HEK293 (cell line): ENCODE measurements around the gene CLPTM1.
A peak's percentile ranks its signal among the peaks of the same experiment; 100 is the strongest.
"Not testable (repeated sequence)": the region's sequence is repeated elsewhere in the genome, so short reads cannot be mapped to it uniquely, and the experiment has no call there.

Experiments used
- CTCF ChIA-PET: fragments of 350-600 bp; formaldehyde crosslinking; extraction: SDS; loops from one replicate; lab custom pipeline; 2021; ENCODE audit warnings: antibody characterized with exemption; lab: Yijun Ruan, JAX
- POLR2A ChIA-PET: fragments of 300-600 bp; formaldehyde crosslinking; extraction: SDS; loops from one replicate; lab custom pipeline; 2020; ENCODE audit warnings: antibody characterized with exemption, inconsistent platforms; lab: Yijun Ruan, JAX
- H3K27ac ChIP-seq: fragments of 200-500 bp; sonication (Bioruptor generic); 2 replicates; pipeline ENCODE4 v1.5.1; 2014; ENCODE audit warnings: low read depth, low read length, control low read depth, inconsistent platforms; ENCODE audit errors: extremely low read depth
- H3K36me3 ChIP-seq, 2 experiments: fragments of 200-500 bp in 1 of 2; sonication (Bioruptor generic) in 1 of 2; 1 replicate in 1 of 2; 2 replicates in 1 of 2; pipeline ENCODE4 v1.5.1; 2014 to 2017; ENCODE audit warnings: inconsistent platforms in 2 of 2, low read length in 2 of 2; ENCODE audit not compliant: control insufficient read depth in 2 of 2, insufficient read depth in 1 of 2
- H3K4me1 ChIP-seq: fragments of 200-500 bp; sonication (Bioruptor generic); 2 replicates; pipeline ENCODE4 v1.5.1; 2014; ENCODE audit warnings: mild to moderate bottlenecking, low read length, inconsistent platforms; ENCODE audit not compliant: control insufficient read depth, insufficient read depth
- H3K4me3 ChIP-seq: 2 replicates; pipeline ENCODE4 v1.5.1; 2011; ENCODE audit warnings: low read depth, mild to moderate bottlenecking, control low read depth, low read length, moderate library complexity
- H3K9me3 ChIP-seq: fragments of 200-500 bp; sonication (Bioruptor generic); 2 replicates; pipeline ENCODE4 v1.5.1; 2014; ENCODE audit warnings: low read depth, low read length, inconsistent platforms; ENCODE audit not compliant: control insufficient read depth, insufficient read depth
- GLIS1 ChIP-seq: fragments of 450-650 bp; formaldehyde crosslinking; IDR thresholded peaks from 2 replicates; pipeline ENCODE4 v1.5.1; 2016; ENCODE audit warnings: missing biosample characterization, missing genetic modification characterization
- TCF7L2 ChIP-seq: IDR thresholded peaks from 2 replicates; pipeline ENCODE4 v1.6.1; 2011; ENCODE audit warnings: low read depth, mild to moderate bottlenecking, inconsistent platforms, low read length, moderate library complexity, borderline replicate concordance
- ZBTB49 ChIP-seq: fragments of 450-650 bp; formaldehyde crosslinking; IDR thresholded peaks from 2 replicates; pipeline ENCODE4 v1.5.1; 2016; ENCODE audit warnings: missing biosample characterization, missing genetic modification characterization, low read depth
- ZEB2 ChIP-seq: fragments of 450-650 bp; formaldehyde crosslinking; IDR thresholded peaks from 2 replicates; pipeline ENCODE4 v1.5.1; 2016; ENCODE audit warnings: missing biosample characterization, missing genetic modification characterization
- ZIC2 ChIP-seq: fragments of 450-650 bp; formaldehyde crosslinking; IDR thresholded peaks from 2 replicates; pipeline ENCODE4 v1.5.1; 2016; ENCODE audit warnings: missing biosample characterization, missing genetic modification characterization
- ZNF112 ChIP-seq: fragments of 450-650 bp; formaldehyde crosslinking; IDR thresholded peaks from 2 replicates; pipeline ENCODE4 v1.5.0; 2017; ENCODE audit warnings: missing biosample characterization, missing genetic modification characterization
- ZNF146 ChIP-seq: fragments of 450-650 bp; formaldehyde crosslinking; IDR thresholded peaks from 2 replicates; pipeline ENCODE4 v1.5.1; 2016; ENCODE audit warnings: missing biosample characterization, missing genetic modification characterization
- ZNF174 ChIP-seq: fragments of 450-650 bp; formaldehyde crosslinking; IDR thresholded peaks from 2 replicates; pipeline ENCODE4 v1.5.0; 2017; ENCODE audit warnings: missing biosample characterization, mild to moderate bottlenecking, missing genetic modification characterization
- ZNF302 ChIP-seq: fragments of 450-650 bp; formaldehyde crosslinking; IDR thresholded peaks from 2 replicates; pipeline ENCODE4 v1.5.1; 2016; ENCODE audit warnings: missing biosample characterization, missing genetic modification characterization, low read depth
- ZNF354C ChIP-seq: fragments of 450-650 bp; formaldehyde crosslinking; IDR thresholded peaks from 2 replicates; pipeline ENCODE4 v1.5.1; 2016; ENCODE audit warnings: missing biosample characterization, missing genetic modification characterization, low read depth, borderline replicate concordance
- ZNF398 ChIP-seq: fragments of 450-650 bp; formaldehyde crosslinking; IDR thresholded peaks from 2 replicates; pipeline ENCODE4 v1.5.1; 2017; ENCODE audit warnings: missing biosample characterization, missing genetic modification characterization
- ZNF529 ChIP-seq: fragments of 450-650 bp; formaldehyde crosslinking; IDR thresholded peaks from 2 replicates; pipeline ENCODE4 v1.5.1; 2017; ENCODE audit warnings: missing genetic modification characterization, missing biosample characterization; ENCODE audit not compliant: insufficient replicate concordance
- ZNF560 ChIP-seq: fragments of 450-650 bp; formaldehyde crosslinking; IDR thresholded peaks from 2 replicates; pipeline ENCODE4 v1.5.1; 2017; ENCODE audit warnings: missing biosample characterization, missing genetic modification characterization, borderline replicate concordance
- ZNF623 ChIP-seq: fragments of 450-650 bp; formaldehyde crosslinking; IDR thresholded peaks from 2 replicates; pipeline ENCODE4 v1.5.1; 2016; ENCODE audit warnings: missing biosample characterization, missing genetic modification characterization
- ZNF677 ChIP-seq: fragments of 450-650 bp; IDR thresholded peaks from 2 replicates; pipeline ENCODE4 v1.5.0; 2018; ENCODE audit warnings: missing biosample characterization, mild to moderate bottlenecking, missing genetic modification characterization, moderate library complexity
- ZNF707 ChIP-seq: fragments of 450-650 bp; formaldehyde crosslinking; IDR thresholded peaks from 2 replicates; pipeline ENCODE4 v1.5.1; 2016; ENCODE audit warnings: missing biosample characterization, missing genetic modification characterization
- ZNF830 ChIP-seq: fragments of 450-650 bp; IDR thresholded peaks from 2 replicates; pipeline ENCODE4 v1.5.0; 2018; ENCODE audit warnings: missing biosample characterization, missing genetic modification characterization, low read depth, mild to moderate bottlenecking, moderate library complexity
- TF ChIP-seq, protein P1 (sequence below): fragments of 450-650 bp; formaldehyde crosslinking; IDR thresholded peaks from 2 replicates; pipeline ENCODE4 v1.5.1; 2017; ENCODE audit warnings: missing biosample characterization, mild to moderate bottlenecking, missing genetic modification characterization, moderate library complexity

The CLPTM1 gene

GRCh38 chr19:44968118-44968517, 12.9 kb downstream of the CLPTM1 start:
- TF ChIP-seq ZNF112 (tag by site-specific recombination) (no peak), ZNF146 (no peak), ZNF174 (tag by site-specific recombination) (no peak), ZNF560 (tag by site-specific recombination) (no peak), ZNF707 (tag by site-specific recombination) (no peak), ZBTB49 (no peak), ZNF302 (tag by site-specific recombination) (no peak), TCF7L2 (no peak)
- TF ChIP-seq, protein P1, sequence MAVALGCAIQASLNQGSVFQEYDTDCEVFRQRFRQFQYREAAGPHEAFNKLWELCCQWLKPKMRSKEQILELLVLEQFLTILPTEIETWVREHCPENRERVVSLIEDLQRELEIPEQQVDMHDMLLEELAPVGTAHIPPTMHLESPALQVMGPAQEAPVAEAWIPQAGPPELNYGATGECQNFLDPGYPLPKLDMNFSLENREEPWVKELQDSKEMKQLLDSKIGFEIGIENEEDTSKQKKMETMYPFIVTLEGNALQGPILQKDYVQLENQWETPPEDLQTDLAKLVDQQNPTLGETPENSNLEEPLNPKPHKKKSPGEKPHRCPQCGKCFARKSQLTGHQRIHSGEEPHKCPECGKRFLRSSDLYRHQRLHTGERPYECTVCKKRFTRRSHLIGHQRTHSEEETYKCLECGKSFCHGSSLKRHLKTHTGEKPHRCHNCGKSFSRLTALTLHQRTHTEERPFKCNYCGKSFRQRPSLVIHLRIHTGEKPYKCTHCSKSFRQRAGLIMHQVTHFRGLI = no peak
- Histone ChIP-seq H3K4me1 (no peaks in the 10 kb centered on the region), H3K27ac (no peak overlapping the region), H3K4me3 (no peak overlapping the region), H3K9me3 (no peaks in the 10 kb centered on the region), H3K36me3 (peaks cover 46 to 52% of the 10 kb centered on the region in 2 experiments)
- ChIA-PET POLR2A (interaction anchor here (0.6 kb wide), 1 partner anchor 78 kb away, joined by 5 read pairs; no protein-coding TSS in a partner anchor), CTCF (interaction anchor here (0.7 to 3.2 kb wide), 6 partner anchors 12 to 62 kb away, joined by 3 to 15 read pairs (median 4); partner anchors contain the start of gene APOC1)

DNA sequence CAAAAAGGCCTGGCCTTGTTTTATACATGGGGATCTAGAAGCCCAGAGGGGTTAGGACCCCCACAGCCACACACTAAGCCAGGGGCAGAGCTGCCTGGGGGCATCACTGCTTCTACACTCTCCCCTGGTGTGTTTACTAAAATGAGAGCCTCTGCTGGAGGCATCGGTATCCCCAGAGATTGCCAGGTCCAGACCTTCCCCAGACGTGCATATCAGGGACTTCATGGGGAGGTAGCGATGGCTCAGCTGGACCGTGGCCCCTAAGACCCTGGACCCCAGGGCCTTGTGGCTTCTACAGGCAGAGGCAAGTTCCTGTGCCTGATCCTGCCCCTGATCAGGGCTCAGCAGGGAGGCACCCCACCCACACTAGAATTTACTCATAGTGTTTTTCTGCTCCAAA, 13.5 kb downstream of the CLPTM1 start:
- peak; percentile 87 for TF ChIP-seq ZIC2 (tag by site-specific recombination)
- TF ChIP-seq ZNF354C (tag by site-specific recombination) = no peak
- peak; percentile 75 for TF ChIP-seq GLIS1
- no peak for TF ChIP-seq ZNF398
- no peak for TF ChIP-seq ZNF529
- TF ChIP-seq ZEB2 = no peak
- TF ChIP-seq ZNF830 = no peak
- H3K4me1 ChIP-seq = no peaks in the 10 kb centered on the region
- H3K4me3 ChIP-seq = no peak overlapping the region
- ChIA-PET POLR2A (no interaction called here), CTCF (interaction anchor here (1.0 to 3.2 kb wide), 2 partner anchors 17 to 91 kb away, joined by 3 to 15 read pairs; no protein-coding TSS in a partner anchor)
- H3K27ac ChIP-seq = no peak overlapping the region; the same call in 1 of the 2 replicates
- no peaks in the 10 kb centered on the region for H3K9me3 ChIP-seq
- peaks cover 47 to 56% of the 10 kb centered on the region in 2 experiments for H3K36me3 ChIP-seq

DNA sequence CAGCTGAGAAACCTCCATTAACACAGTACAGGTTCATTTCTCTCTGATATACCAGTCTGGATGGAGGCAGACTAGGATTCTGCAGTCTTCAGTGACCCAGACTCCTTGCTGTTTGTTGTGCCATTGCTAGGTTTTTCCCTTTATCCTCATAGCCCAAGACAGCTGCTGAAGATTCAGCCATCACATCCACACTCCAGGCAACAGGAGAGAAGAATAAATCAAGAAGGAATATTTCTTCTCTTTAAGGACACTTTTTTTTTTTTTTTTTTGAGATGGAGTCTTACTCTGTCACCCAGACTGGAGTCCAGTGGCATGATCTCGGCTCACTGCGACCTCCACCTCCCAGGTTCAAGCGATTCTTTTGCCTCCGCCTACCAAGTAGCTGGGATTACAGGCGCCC, 14.3 kb downstream of the CLPTM1 start:
- Histone ChIP-seq H3K9me3 (no peaks in the 10 kb centered on the region), H3K4me1 (no peaks in the 10 kb centered on the region), H3K27ac (no peak overlapping the region), H3K36me3 (peaks cover 42 to 59% of the 10 kb centered on the region in 2 experiments), H3K4me3 (no peak overlapping the region)
- POLR2A ChIA-PET = interaction anchor here (1.0 kb wide), 1 partner anchor 15 kb away, joined by 5 read pairs; the partner anchor contains the start of gene CLPTM1
- no peak for TF ChIP-seq ZNF623 (tag by site-specific recombination)
- TF ChIP-seq ZNF677 (tag by site-specific recombination) = no peak
- CTCF ChIA-PET = interaction anchor here (1.0 to 3.2 kb wide), 2 partner anchors 18 to 90 kb away, joined by 3 to 15 read pairs; no protein-coding TSS in a partner anchor

DNA sequence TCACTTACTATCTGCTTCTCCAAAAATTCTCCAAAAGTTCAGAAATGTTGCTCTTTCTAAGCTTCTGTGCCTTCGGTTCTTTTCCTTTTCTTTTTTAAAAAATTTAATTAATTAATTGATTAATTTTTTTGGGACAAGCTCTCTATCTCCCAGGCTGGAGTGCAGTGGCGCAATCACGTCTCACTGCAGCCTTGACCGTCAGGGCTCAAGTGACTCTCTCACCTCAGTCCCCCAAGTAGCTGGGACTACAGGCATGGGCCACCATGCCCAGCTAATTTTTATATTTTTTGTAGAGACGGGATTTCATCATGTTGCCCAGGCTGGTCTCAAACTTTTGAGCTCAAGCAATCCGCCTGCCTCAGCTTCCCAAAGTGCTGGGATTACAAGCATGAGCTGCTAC, 16.3 kb downstream of the CLPTM1 start:
- not testable (repeated sequence) for H3K9me3 ChIP-seq, H3K4me3 ChIP-seq, H3K4me1 ChIP-seq, H3K27ac ChIP-seq
- peaks cover 40 to 66% of the 10 kb centered on the region in 2 experiments for H3K36me3 ChIP-seq
- ChIA-PET POLR2A (interaction anchor here (0.6 to 0.7 kb wide), 3 partner anchors 235 to 314 kb away, joined by 3 to 5 read pairs (median 4); no protein-coding TSS in a partner anchor), CTCF (interaction anchor here (0.8 to 1.6 kb wide), 5 partner anchors 9 to 280 kb away, joined by 3 to 8 read pairs (median 3); no protein-coding TSS in a partner anchor)
